HuH-7.5 (cell line): ENCODE data around the gene B9D2.
"Not testable (repeated sequence)": the region's sequence is repeated elsewhere in the genome, so short reads cannot be mapped to it uniquely, and the experiment has no call there.

Experiments
- DNase-seq: peaks from one replicate; pipeline ENCODE4 v3.0.0; 2011; ENCODE audit warnings: low spot score

The B9D2 gene, protein sequence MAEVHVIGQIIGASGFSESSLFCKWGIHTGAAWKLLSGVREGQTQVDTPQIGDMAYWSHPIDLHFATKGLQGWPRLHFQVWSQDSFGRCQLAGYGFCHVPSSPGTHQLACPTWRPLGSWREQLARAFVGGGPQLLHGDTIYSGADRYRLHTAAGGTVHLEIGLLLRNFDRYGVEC

GRCh38 chr19:41363753-41364523, at the start of gene B9D2:
TSS of gene B9D2 (minus strand) at chr19:41364149. CDS start at chr19:41363519, 630 bp downstream.
- DNase-seq, result peak; percentile 97

DNA sequence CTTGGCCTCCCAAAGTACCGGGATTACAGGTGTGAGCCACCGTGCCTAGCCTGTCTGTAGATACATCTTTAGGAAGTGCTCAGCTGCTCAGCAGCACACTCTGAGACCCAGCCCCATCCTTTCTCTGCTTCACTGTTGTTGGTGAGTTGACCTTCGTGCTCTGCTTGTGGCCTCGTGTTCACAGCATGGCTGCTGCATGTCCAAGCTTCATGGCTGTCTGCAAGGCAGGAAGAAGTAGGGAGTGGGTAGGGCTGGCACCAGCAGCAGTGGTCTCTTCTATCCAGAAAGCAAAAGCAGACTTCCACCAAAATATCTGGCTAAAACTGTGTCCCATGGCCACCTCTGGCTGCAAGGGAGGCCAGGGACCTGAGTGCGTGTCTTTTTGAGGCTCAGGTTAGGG, 49.0 kb upstream of the B9D2 start:
- DNase-seq, result no peak

DNA sequence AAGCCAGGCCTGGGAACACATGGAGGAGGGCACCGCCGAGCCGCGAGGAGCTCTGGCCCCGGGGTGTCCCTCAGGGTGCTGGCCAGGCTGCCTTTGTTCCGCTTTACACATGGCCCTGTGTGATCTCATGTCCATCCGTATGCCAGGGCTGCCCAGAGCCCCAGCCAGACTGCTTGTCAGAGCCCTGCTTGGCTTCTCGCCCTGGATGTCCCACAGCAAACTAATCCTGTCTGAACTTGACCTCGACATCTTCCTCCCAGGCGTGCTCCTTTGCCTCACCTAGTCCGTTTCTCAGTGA, 48.0 kb upstream of the B9D2 start:
- DNase-seq, result no peak

- DNase-seq, result no peak
These were observed 47.4 kb upstream of the B9D2 start for GRCh38 chr19:41411100-41411967.

GRCh38 chr19:41410336-41411054, 46.5 kb upstream of the B9D2 start:
- DNase-seq, result no peak

GRCh38 chr19:41409288-41409687, 45.3 kb upstream of the B9D2 start:
- DNase-seq, result peak; percentile 87

GRCh38 chr19:41408846-41409245, 44.9 kb upstream of the B9D2 start:
- DNase-seq, result not testable (repeated sequence)

DNA sequence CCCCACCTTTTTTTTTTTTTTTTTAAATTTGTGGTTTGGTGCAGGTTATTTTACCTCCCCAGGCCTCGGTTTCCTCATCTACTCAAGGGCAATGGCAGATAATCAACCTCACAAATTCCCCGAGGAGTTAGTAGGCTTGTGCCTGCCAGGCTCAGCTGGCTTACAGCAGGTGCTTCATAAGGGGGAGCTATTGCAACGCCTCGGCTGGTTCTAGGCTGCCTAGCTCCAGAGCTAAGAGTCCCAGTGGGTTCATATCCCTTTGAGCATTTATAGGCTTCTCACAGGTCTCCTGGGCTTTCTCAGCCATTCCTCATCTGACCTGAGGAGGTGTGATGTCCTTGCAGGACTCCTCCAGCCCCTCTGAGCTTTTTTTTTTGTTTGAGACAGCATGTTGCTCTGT, 44.3 kb upstream of the B9D2 start:
- DNase-seq, result no peak

- no peak for DNase-seq
These were observed 43.3 kb upstream of the B9D2 start for GRCh38 chr19:41407271-41407670.

DNA sequence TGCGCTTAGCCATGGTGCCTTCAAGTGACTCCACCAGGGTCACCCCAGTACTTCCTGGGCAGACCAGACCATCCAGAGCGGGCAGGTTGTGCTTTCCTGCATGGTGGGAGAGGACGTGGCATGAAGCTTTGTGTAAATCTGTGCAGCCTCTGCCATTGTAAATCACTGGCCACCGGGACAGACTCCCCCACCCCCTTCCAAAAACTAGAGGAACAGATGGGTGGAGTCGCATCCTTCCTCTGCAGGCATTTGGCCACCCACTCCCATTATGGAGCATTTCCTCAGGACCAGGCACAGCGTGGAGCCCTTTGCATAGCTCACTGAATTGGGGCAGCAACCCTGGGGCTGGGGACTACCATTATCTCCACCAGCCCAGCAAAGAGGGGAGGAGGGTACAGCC, 41.8 kb upstream of the B9D2 start:
- no peak for DNase-seq

- no peak for DNase-seq
These were observed 39.4 kb upstream of the B9D2 start for GRCh38 chr19:41403181-41403970.

DNA sequence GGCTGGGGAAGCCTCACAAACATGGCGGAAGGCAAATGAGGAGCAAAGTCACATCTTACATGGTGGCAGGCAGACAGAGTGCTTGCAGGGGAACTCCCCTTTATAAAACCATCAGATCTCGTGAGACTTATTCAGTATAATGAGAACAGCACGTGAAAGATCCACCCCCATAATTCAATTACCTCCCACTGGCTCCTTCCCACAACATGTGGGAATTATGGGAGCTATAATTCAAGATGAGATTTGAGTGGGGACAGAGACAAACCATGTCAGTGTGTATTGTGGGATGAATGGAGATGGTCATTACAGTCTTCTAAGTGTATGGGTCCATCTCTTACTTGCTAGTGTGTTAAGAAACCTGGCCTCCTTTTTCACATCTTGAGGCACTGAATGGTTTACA, 38.1 kb upstream of the B9D2 start:
- DNase-seq, result no peak

DNA sequence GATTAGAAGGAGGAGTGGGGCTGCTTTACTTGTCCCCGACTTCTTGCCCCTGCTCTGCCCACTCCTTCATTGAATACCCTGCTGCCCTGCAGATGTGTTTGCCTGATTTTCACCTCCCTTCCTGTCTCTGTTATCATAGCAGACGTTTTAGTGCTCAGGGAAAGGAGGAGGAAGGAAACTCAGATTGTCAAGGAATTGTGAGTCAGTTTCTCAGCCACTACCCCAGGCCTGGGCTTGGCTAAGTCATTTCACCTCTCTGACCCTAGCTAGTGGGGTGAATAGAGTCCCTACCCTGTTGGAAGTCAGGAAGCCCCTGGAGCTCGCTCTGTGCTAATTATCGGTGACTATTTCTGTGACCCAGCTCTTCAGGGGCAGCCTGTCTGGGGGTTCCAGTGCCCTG, 37.5 kb upstream of the B9D2 start:
- DNase-seq, result no peak

- no peak for DNase-seq
These were observed 35.6 kb upstream of the B9D2 start for GRCh38 chr19:41399525-41399924.

GRCh38 chr19:41399091-41399490, 35.1 kb upstream of the B9D2 start:
- DNase-seq, result no peak

- no peak for DNase-seq
These were observed 34.6 kb upstream of the B9D2 start for GRCh38 chr19:41398598-41398997.

DNA sequence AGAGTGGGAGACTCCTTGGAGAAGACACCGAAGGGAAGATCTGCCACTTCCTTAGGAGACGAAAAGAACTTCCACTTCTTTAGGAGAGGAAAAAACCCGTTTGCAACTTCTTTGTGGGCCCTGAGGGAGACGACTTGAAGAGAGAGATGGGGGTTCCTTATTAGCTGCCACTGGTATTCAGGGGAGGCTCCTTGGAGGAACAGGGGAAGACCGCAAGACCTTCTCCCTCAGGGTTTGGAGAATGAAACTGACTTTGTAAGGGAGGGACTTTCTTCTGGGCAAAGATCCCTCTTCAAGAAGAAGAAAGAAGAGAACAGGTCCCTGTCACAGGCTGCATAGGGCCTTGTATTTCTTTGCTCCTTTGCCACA, 34.1 kb upstream of the B9D2 start:
- no peak for DNase-seq

DNA sequence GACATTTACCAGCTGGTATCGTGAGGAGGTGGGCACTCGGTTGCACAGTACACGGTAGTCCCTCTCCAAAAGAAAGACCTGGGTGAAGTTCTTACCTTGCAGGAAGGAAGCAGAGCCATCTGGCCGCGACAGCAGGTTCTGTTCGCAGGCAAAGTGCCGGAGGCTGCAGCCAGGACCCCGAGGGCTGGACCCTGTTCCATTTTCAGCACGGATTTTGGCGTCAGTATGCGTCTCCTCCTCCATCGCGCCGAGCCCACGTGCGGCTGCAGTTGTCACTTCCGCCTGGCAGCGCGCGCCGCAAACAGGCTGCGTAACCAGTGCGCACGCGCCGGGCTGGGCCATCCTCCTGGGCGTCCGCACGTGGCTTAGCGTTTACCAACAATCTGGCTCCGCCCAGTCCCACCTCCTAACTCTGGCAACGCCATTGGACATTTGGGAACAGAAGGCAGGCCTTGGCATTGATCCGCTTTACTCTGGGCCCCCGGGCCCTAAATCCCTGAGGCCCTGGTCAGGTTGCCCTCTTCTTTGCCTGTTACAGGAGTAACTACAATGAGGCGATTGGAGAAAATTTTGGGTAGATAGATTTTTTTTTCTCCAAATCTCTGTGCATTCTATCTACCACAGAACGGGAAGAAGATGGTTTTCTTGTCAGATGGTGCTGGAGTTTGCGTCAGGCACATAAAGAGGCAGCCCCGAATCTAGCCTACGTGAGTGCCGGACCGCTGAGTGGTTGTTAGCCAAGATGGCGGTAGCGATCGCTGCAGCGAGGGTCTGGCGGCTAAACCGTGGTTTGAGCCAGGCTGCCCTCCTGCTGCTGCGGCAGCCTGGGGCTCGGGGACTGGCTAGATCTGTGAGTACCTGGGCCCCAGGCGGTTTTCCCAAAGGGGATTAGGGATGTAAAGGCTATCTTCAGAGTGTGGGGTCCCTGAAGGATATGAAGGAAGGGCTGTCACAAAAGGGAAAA, 33.4 kb upstream of the B9D2 start, which contains the start of the genes BCKDHA and EXOSC5:
TSS of gene BCKDHA (plus strand) at position 733 of the 964 bp plus-strand sequence. CDS start at position 743, 10 bp downstream.
TSS of gene EXOSC5 (minus strand) at position 274 of the 964 bp plus-strand sequence. CDS start at position 243, 31 bp downstream.
- peak; percentile 98 for DNase-seq

GRCh38 chr19:41395355-41395754, 31.4 kb upstream of the B9D2 start:
- DNase-seq, result no peak

DNA sequence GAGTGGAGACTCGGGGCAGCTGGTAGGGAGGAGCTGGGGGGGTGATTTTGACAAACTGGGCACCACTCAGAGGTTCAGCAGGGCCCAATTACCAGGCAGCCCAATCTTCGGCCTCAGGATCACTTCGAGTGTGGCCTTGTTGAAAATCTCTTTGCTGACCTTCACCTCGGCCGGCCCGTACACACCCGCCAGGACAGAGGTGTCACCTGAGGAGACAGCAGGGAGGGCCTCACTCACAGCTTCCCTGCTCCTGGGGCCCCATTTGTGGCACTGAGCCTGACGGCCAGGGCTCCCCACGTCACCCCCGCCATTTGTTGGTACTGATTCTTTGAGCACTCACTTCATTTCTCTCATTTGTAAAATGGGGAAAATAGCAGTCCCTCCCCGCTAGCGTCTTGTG, 28.8 kb upstream of the B9D2 start:
- no peak for DNase-seq
